ENCODE measurements around the gene DOK3.
"Not testable (repeated sequence)": the region's sequence is repeated elsewhere in the genome, so short reads cannot be mapped to it uniquely, and the experiment has no call there.

The DOK3 gene

GRCh38 chr5:177491429-177491945, 18.1 kb downstream of the DOK3 start:
- peak; percentile 28 for DNase-seq
- in situ Hi-C loops (cut with HindIII; ENCODE audit: low pct_ligation_motif_present, low pct_unique_long_range_greater_than_20kb, low sequenced_read_pairs): no loop called here

- in situ Hi-C loops (cut with HindIII; ENCODE audit: low pct_ligation_motif_present, low pct_unique_long_range_greater_than_20kb, low sequenced_read_pairs): no loop called here
These were observed 18.6 kb downstream of the DOK3 start for GRCh38 chr5:177490992-177491391.

GRCh38 chr5:177490311-177490991, 19.2 kb downstream of the DOK3 start:
- DNase-seq: no peak
- in situ Hi-C loops (cut with HindIII; ENCODE audit: low pct_ligation_motif_present, low pct_unique_long_range_greater_than_20kb, low sequenced_read_pairs): no loop called here

More at GRCh38 chr5:177490992-177491391, 18.6 kb downstream of the DOK3 start:
- DNase-seq: no peak

- in situ Hi-C loops (cut with HindIII; ENCODE audit: low pct_ligation_motif_present, low pct_unique_long_range_greater_than_20kb, low sequenced_read_pairs): no loop called here
- no peak for DNase-seq
These were observed 20.4 kb downstream of the DOK3 start for GRCh38 chr5:177489119-177489716.

- no peak for DNase-seq
- in situ Hi-C loops (cut with HindIII; ENCODE audit: low pct_ligation_motif_present, low pct_unique_long_range_greater_than_20kb, low sequenced_read_pairs): no loop called here
These were observed 21.7 kb downstream of the DOK3 start for GRCh38 chr5:177487975-177488374.

- in situ Hi-C loops (cut with HindIII; ENCODE audit: low pct_ligation_motif_present, low pct_unique_long_range_greater_than_20kb, low sequenced_read_pairs): no loop called here
- no peak for DNase-seq
These were observed 22.5 kb downstream of the DOK3 start for GRCh38 chr5:177487144-177487543.

GRCh38 chr5:177486256-177486655, 23.4 kb downstream of the DOK3 start:
- in situ Hi-C loops (cut with HindIII; ENCODE audit: low pct_ligation_motif_present, low pct_unique_long_range_greater_than_20kb, low sequenced_read_pairs): no loop called here
- no peak for DNase-seq

GRCh38 chr5:177485753-177486152, 23.9 kb downstream of the DOK3 start:
- in situ Hi-C loops (cut with HindIII; ENCODE audit: low pct_ligation_motif_present, low pct_unique_long_range_greater_than_20kb, low sequenced_read_pairs): not testable (repeated sequence)

GRCh38 chr5:177484902-177485549, 24.6 kb downstream of the DOK3 start:
- in situ Hi-C loops (cut with HindIII; ENCODE audit: low pct_ligation_motif_present, low pct_unique_long_range_greater_than_20kb, low sequenced_read_pairs): no loop called here
- DNase-seq: no peak

More at GRCh38 chr5:177485753-177486152, 23.9 kb downstream of the DOK3 start:
- not testable (repeated sequence) for DNase-seq

GRCh38 chr5:177483994-177484901, 25.4 kb downstream of the DOK3 start:
- in situ Hi-C loops (cut with HindIII; ENCODE audit: low pct_ligation_motif_present, low pct_unique_long_range_greater_than_20kb, low sequenced_read_pairs): no loop called here

GRCh38 chr5:177483042-177483441, 26.6 kb downstream of the DOK3 start:
- DNase-seq: no peak
- in situ Hi-C loops (cut with HindIII; ENCODE audit: low pct_ligation_motif_present, low pct_unique_long_range_greater_than_20kb, low sequenced_read_pairs): no loop called here

More at GRCh38 chr5:177483994-177484901, 25.4 kb downstream of the DOK3 start:
- DNase-seq: no peak

- DNase-seq: no peak
- in situ Hi-C loops (cut with HindIII; ENCODE audit: low pct_ligation_motif_present, low pct_unique_long_range_greater_than_20kb, low sequenced_read_pairs): no loop called here
These were observed 27.2 kb downstream of the DOK3 start for GRCh38 chr5:177482359-177482795.

GRCh38 chr5:177479774-177480173, 29.9 kb downstream of the DOK3 start:
- in situ Hi-C loops (cut with HindIII; ENCODE audit: low pct_ligation_motif_present, low pct_unique_long_range_greater_than_20kb, low sequenced_read_pairs): no loop called here
- DNase-seq: no peak

- in situ Hi-C loops (cut with HindIII; ENCODE audit: low pct_ligation_motif_present, low pct_unique_long_range_greater_than_20kb, low sequenced_read_pairs): no loop called here
These were observed 30.6 kb downstream of the DOK3 start for GRCh38 chr5:177478711-177479646.

GRCh38 chr5:177477701-177478477, 31.7 kb downstream of the DOK3 start:
- DNase-seq: no peak
- in situ Hi-C loops (cut with HindIII; ENCODE audit: low pct_ligation_motif_present, low pct_unique_long_range_greater_than_20kb, low sequenced_read_pairs): no loop called here

More at GRCh38 chr5:177478711-177479646, 30.6 kb downstream of the DOK3 start:
- no peak for DNase-seq

GRCh38 chr5:177476531-177477233, 32.9 kb downstream of the DOK3 start:
- no peak for DNase-seq
- in situ Hi-C loops (cut with HindIII; ENCODE audit: low pct_ligation_motif_present, low pct_unique_long_range_greater_than_20kb, low sequenced_read_pairs): no loop called here
